Measurements from ENCODE around the gene TEN1. TPM values are rescaled to one million over a fixed set of nuclear protein-coding genes. Genes with fewer than 3 reads are reported as not detected.

Gene TEN1
- total and polyA plus RNA-seq, 7 experiments from 2014 or later = 12.8 to 20.1 (median 13.8) TPM

- no peak for ATAC-seq
- Histone ChIP-seq H3K4me3 (ENCODE audit: low read length) (no peak overlapping the region), H3K4me1 (ENCODE audit: control insufficient read depth in 2 of 2, insufficient read depth in 2 of 2, low read length in 2 of 2) (peaks cover 8 to 20% of the 10 kb centered on the region in 2 donors), H3K27me3 (ENCODE audit: control insufficient read depth in 2 of 2, insufficient read depth in 2 of 2, low read length in 2 of 2) (no peaks in the 10 kb centered on the region), H3K36me3 (ENCODE audit: control insufficient read depth in 2 of 3, insufficient read depth in 3 of 3, low read length in 3 of 3) (no peaks in the 10 kb centered on the region), H3K9me3 (ENCODE audit: control insufficient read depth in 2 of 3, low read length in 3 of 3) (no peaks in the 10 kb centered on the region), H3K27ac (ENCODE audit: low read depth, low read length) (no peak overlapping the region)
- ChIA-PET CTCF (interaction anchor here (0.9 to 1.3 kb wide), 2 partner anchors 10 to 11 kb away, joined by 5 read pairs; no protein-coding TSS in a partner anchor), POLR2A (no interaction called here)
- intact Hi-C loops (cut with micrococcal nuclease) = no loop called here
- H3K27me3 Mint-ChIP-seq = no peaks in the 10 kb centered on the region
- DNase-seq = no peak
- no peak overlapping the region for H3K4me3 Mint-ChIP-seq
- no peaks in the 10 kb centered on the region for H3K9me3 Mint-ChIP-seq
- H3K27ac Mint-ChIP-seq = peak overlapping the region in 3 of 9 donors; percentile 51 to 67 (median 64)
- H3K36me3 Mint-ChIP-seq = no peaks in the 10 kb centered on the region
- H3K4me1 Mint-ChIP-seq = peaks cover 9 to 31% (median 22%) of the 10 kb centered on the region in 7 donors
Observed at GRCh38 chr17:76025294-76025693, 46.3 kb downstream of the TEN1 start.

- DNase-seq (no peak), ATAC-seq (no peak)
- ChIA-PET POLR2A (no interaction called here), CTCF (no interaction called here)
- H3K27me3 ChIP-seq (ENCODE audit: control insufficient read depth in 2 of 2, insufficient read depth in 2 of 2, low read length in 2 of 2) = no peaks in the 10 kb centered on the region
- Mint-ChIP-seq H3K4me1 (peaks cover 9 to 31% (median 26%) of the 10 kb centered on the region in 7 donors), H3K36me3 (no peaks in the 10 kb centered on the region), H3K27ac (peak overlapping the region in 4 of 9 donors; percentile 13 to 36 (median 29)), H3K27me3 (no peaks in the 10 kb centered on the region), H3K9me3 (no peaks in the 10 kb centered on the region), H3K4me3 (peak overlapping the region in 1 of 10 donors; percentile 55)
- no peaks in the 10 kb centered on the region for H3K36me3 ChIP-seq (ENCODE audit: control insufficient read depth in 2 of 3, insufficient read depth in 3 of 3, low read length in 3 of 3)
- no peak overlapping the region for H3K27ac ChIP-seq (ENCODE audit: low read depth, low read length)
- H3K9me3 ChIP-seq (ENCODE audit: control insufficient read depth in 2 of 3, low read length in 3 of 3) = no peaks in the 10 kb centered on the region
- peaks cover 8 to 23% of the 10 kb centered on the region in 2 donors for H3K4me1 ChIP-seq (ENCODE audit: control insufficient read depth in 2 of 2, insufficient read depth in 2 of 2, low read length in 2 of 2)
- no peak overlapping the region for H3K4me3 ChIP-seq (ENCODE audit: low read length)
- intact Hi-C loops (cut with micrococcal nuclease) = no loop called here
Observed at GRCh38 chr17:76026714-76027158, 47.7 kb downstream of the TEN1 start.

GRCh38 chr17:76027159-76027839 is 48.3 kb downstream of the TEN1 start, which contains the start of gene EVPL:
Gene EVPL, minus strand, starts transcription at chr17:76027306. Its CDS starts 108 bp downstream, at chr17:76027198.
- DNase-seq (no peak), ATAC-seq (no peak)
- Histone ChIP-seq H3K9me3 (ENCODE audit: control insufficient read depth in 2 of 3, low read length in 3 of 3) (no peaks in the 10 kb centered on the region), H3K36me3 (ENCODE audit: control insufficient read depth in 2 of 3, insufficient read depth in 3 of 3, low read length in 3 of 3) (no peaks in the 10 kb centered on the region), H3K4me3 (ENCODE audit: low read length) (no peak within 1 kb of the TSS), H3K4me1 (ENCODE audit: control insufficient read depth in 2 of 2, insufficient read depth in 2 of 2, low read length in 2 of 2) (peaks cover 8 to 23% of the 10 kb centered on the region in 2 donors), H3K27ac (ENCODE audit: low read depth, low read length) (peak within 1 kb of the TSS; percentile 40), H3K27me3 (ENCODE audit: control insufficient read depth in 2 of 2, insufficient read depth in 2 of 2, low read length in 2 of 2) (no peaks in the 10 kb centered on the region)
- Mint-ChIP-seq H3K9me3 (no peaks in the 10 kb centered on the region), H3K27ac (peak within 1 kb of the TSS in 6 of 9 donors; percentile 25 to 97 (median 80)), H3K4me3 (peak within 1 kb of the TSS in 1 of 10 donors; percentile 84), H3K36me3 (no peaks in the 10 kb centered on the region), H3K27me3 (no peaks in the 10 kb centered on the region), H3K4me1 (peaks cover 9 to 31% (median 26%) of the 10 kb centered on the region in 7 donors)
- intact Hi-C loops (cut with micrococcal nuclease) = no loop called here
- POLR2A ChIA-PET = interaction anchor here (0.6 kb wide), 1 partner anchor 68 kb away, joined by 5 read pairs; no protein-coding TSS in a partner anchor
- CTCF ChIA-PET = no interaction called here

GRCh38 chr17:76032073-76032779 is 53.2 kb downstream of the TEN1 start:
- Mint-ChIP-seq H3K9me3 (no peaks in the 10 kb centered on the region), H3K4me3 (no peak overlapping the region), H3K4me1 (peaks cover 9 to 43% (median 31%) of the 10 kb centered on the region in 7 donors), H3K27ac (peak overlapping the region in 2 of 9 donors; percentile 25 to 56), H3K27me3 (no peaks in the 10 kb centered on the region), H3K36me3 (no peaks in the 10 kb centered on the region)
- Histone ChIP-seq H3K4me1 (ENCODE audit: control insufficient read depth in 2 of 2, insufficient read depth in 2 of 2, low read length in 2 of 2) (peaks cover 8 to 23% of the 10 kb centered on the region in 2 donors), H3K9me3 (ENCODE audit: control insufficient read depth in 2 of 3, low read length in 3 of 3) (no peaks in the 10 kb centered on the region), H3K27ac (ENCODE audit: low read depth, low read length) (no peak overlapping the region), H3K4me3 (ENCODE audit: low read length) (no peak overlapping the region), H3K36me3 (ENCODE audit: control insufficient read depth in 2 of 3, insufficient read depth in 3 of 3, low read length in 3 of 3) (no peaks in the 10 kb centered on the region), H3K27me3 (ENCODE audit: control insufficient read depth in 2 of 2, insufficient read depth in 2 of 2, low read length in 2 of 2) (no peaks in the 10 kb centered on the region)
- POLR2A ChIA-PET = interaction anchor here (0.6 to 0.7 kb wide), 4 partner anchors 16 to 28 kb away, joined by 3 to 4 read pairs (median 3); no protein-coding TSS in a partner anchor
- ATAC-seq = no peak
- intact Hi-C loops (cut with micrococcal nuclease) = no loop called here
- no peak for DNase-seq
- CTCF ChIA-PET = interaction anchor here (1.5 kb wide), 1 partner anchor 18 kb away, joined by 5 read pairs; no protein-coding TSS in a partner anchor

- Mint-ChIP-seq H3K27me3 (no peaks in the 10 kb centered on the region), H3K4me1 (peaks cover 9 to 41% (median 32%) of the 10 kb centered on the region in 7 donors), H3K9me3 (no peaks in the 10 kb centered on the region), H3K27ac (peak overlapping the region in 2 of 9 donors; percentile 25 to 56), H3K4me3 (no peak overlapping the region), H3K36me3 (no peaks in the 10 kb centered on the region)
- ATAC-seq = no peak
- ChIA-PET CTCF (interaction anchor here (1.5 kb wide), 1 partner anchor 18 kb away, joined by 5 read pairs; no protein-coding TSS in a partner anchor), POLR2A (interaction anchor here (0.7 kb wide), 1 partner anchor 19 kb away, joined by 3 read pairs; no protein-coding TSS in a partner anchor)
- no peak for DNase-seq
- H3K27me3 ChIP-seq (ENCODE audit: control insufficient read depth in 2 of 2, insufficient read depth in 2 of 2, low read length in 2 of 2) = no peaks in the 10 kb centered on the region
- H3K27ac ChIP-seq (ENCODE audit: low read depth, low read length) = no peak overlapping the region
- H3K9me3 ChIP-seq (ENCODE audit: control insufficient read depth in 2 of 3, low read length in 3 of 3) = no peaks in the 10 kb centered on the region
- peaks cover 8 to 23% of the 10 kb centered on the region in 2 donors for H3K4me1 ChIP-seq (ENCODE audit: control insufficient read depth in 2 of 2, insufficient read depth in 2 of 2, low read length in 2 of 2)
- no peak overlapping the region for H3K4me3 ChIP-seq (ENCODE audit: low read length)
- intact Hi-C loops (cut with micrococcal nuclease) = no loop called here
- peaks cover 0 to 3% (median 0%) of the 10 kb centered on the region in 3 experiments for H3K36me3 ChIP-seq (ENCODE audit: control insufficient read depth in 2 of 3, insufficient read depth in 3 of 3, low read length in 3 of 3)
Observed at GRCh38 chr17:76032780-76033108, 53.7 kb downstream of the TEN1 start.

GRCh38 chr17:76033139-76033538 is 54.1 kb downstream of the TEN1 start:
- H3K27me3 Mint-ChIP-seq = no peaks in the 10 kb centered on the region
- Histone ChIP-seq H3K27me3 (ENCODE audit: control insufficient read depth in 2 of 2, insufficient read depth in 2 of 2, low read length in 2 of 2) (no peaks in the 10 kb centered on the region), H3K4me3 (ENCODE audit: low read length) (no peak overlapping the region), H3K36me3 (ENCODE audit: control insufficient read depth in 2 of 3, insufficient read depth in 3 of 3, low read length in 3 of 3) (peaks cover under 1 to 7% (median 4%) of the 10 kb centered on the region in 3 experiments), H3K9me3 (ENCODE audit: control insufficient read depth in 2 of 3, low read length in 3 of 3) (no peaks in the 10 kb centered on the region), H3K4me1 (ENCODE audit: control insufficient read depth in 2 of 2, insufficient read depth in 2 of 2, low read length in 2 of 2) (peaks cover 8 to 23% of the 10 kb centered on the region in 2 donors), H3K27ac (ENCODE audit: low read depth, low read length) (no peak overlapping the region)
- POLR2A ChIA-PET = interaction anchor here (0.7 to 1.3 kb wide), 2 partner anchors 19 to 30 kb away, joined by 3 to 4 read pairs; no protein-coding TSS in a partner anchor
- H3K36me3 Mint-ChIP-seq = peaks cover 0 to under 1% (median 0%) of the 10 kb centered on the region in 5 donors
- H3K4me3 Mint-ChIP-seq = no peak overlapping the region
- H3K4me1 Mint-ChIP-seq = peaks cover 9 to 39% (median 32%) of the 10 kb centered on the region in 7 donors
- no peaks in the 10 kb centered on the region for H3K9me3 Mint-ChIP-seq
- ATAC-seq (no peak), DNase-seq (no peak)
- CTCF ChIA-PET = interaction anchor here (1.5 kb wide), 1 partner anchor 19 kb away, joined by 5 read pairs; no protein-coding TSS in a partner anchor
- intact Hi-C loops (cut with micrococcal nuclease) = no loop called here
- H3K27ac Mint-ChIP-seq = peak overlapping the region in 4 of 9 donors; percentile 56 to 81 (median 73)

Data from naive thymus-derived CD4-positive, alpha-beta T cell (primary cell).